ENCODE results near the gene BOLA3.
"Not testable (repeated sequence)": the region's sequence is repeated elsewhere in the genome, so short reads cannot be mapped to it uniquely, and the experiment has no call there.

Gene BOLA3, protein sequence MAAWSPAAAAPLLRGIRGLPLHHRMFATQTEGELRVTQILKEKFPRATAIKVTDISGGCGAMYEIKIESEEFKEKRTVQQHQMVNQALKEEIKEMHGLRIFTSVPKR

DNA sequence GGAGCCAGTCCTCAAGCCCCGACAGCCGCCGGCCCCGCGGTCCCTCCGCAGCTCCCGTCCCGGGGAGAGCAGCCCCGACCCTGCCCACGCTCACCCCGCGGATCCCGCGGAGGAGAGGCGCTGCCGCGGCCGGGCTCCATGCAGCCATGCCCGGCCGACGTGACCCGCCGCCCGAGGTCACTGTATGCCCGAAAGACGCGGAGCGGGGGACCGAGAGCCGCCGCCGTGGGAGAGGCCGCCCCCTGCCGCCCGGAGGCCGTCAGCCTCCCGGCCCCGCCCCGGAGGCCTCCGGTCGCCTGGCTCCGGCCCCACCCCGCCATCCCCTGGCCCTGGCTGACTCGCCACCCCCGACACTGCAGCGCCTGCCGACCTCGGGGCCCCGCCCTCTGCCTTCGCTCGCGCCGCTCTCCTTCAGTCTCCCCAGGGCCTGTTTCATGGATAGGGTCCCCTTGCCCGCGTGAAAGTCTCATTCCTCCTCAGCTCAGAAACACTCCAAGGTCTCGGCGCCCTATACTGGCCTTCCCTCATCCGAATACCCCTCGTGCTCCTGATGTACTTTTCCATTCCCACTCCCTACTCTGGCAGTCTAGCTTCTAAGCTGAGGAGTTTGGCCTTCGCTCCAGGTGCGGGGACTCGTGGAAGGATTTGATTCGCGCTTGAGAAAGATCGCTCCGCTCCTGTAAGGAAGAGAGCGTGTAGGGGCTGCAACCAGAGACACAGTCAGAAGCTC lies at the start of gene BOLA3:
Gene BOLA3 (minus strand): TSS at position 186 of the 730 bp plus-strand sequence. CDS start 38 bp downstream, at position 148.
- peak; percentile 43 to 76 (median 63) for DNase-seq (ENCODE audit: low read depth in 3 of 3, low spot score in 1 of 3)

DNA sequence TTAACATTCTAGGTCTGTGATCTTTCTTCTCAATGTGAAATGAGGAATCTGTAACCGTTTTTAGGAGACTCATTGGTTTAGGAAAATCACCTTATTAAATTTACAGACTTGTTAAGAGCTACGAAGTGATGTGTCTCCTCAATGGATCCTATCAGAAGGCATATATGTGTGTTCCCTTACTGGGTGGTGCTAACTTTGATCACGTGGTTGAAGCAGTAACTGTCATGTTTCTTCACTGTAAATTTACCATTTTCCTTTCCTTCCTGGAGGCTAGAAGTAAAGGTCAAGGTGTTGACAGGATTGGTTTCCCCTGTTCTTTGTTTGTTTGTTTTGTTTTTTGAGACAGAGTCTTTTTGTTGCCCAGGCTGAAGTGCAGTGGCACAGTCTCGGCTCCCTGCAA lies 49.3 kb upstream of the BOLA3 start:
- no peak for DNase-seq (ENCODE audit: low read depth in 3 of 3, low spot score in 1 of 3)

DNA sequence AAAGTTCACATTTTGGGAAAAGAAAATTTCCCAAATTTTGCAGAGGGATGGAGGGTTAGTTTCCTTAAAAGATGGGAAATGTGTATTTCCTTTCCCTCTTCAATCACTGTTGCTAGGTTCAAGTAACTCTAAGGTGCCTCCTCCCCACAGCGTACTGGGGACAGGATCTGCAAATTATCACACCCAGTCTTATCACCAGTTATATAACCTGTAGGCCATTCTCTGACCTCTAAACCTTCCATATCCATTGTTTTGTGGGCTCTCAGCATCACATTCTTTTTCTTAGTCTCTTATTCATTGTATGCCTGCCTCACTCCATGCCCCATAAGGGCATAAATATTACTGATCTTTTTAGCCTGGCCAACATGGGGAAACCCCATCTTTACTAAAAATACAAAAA lies 47.1 kb upstream of the BOLA3 start:
- DNase-seq (ENCODE audit: low read depth in 3 of 3, low spot score in 1 of 3) = no peak

DNA sequence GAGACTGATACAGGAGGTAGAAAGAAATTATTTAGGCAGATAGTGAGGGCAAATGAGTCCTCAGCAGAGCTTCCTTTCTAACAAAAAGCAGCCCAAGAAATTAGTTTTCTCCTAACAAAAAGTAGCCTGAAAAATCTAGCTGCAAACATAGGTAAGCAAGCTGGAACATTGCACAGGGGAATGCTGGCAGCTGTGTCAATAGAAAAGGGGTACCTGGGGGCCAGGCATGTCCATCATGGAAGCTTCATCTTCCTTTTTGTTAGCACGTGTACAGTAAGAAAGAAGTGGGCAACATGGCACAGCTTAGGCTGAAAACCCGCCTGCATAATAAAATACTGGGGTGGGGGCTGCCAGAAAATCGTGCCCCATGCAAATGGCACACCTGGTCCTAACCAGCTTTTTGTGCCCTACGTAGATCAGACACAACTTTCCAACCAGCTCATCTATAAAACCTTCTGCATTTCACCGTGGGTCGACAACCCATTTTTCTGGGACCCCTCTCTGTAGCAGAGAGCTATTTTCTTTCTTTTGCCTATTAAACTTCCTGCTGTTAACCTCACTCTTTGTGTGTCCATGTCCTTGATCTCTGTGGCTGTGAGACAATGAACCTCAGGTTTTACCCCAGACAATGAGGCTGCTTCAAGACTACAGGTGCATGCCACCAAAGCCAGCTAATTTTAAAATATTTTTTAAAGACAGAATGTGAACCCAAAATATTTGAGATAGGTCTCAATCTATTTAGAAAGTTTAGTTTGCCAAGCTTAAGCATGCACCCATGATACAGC lies 44.1 kb upstream of the BOLA3 start:
- no peak for DNase-seq (ENCODE audit: low read depth in 3 of 3, low spot score in 1 of 3)

DNA sequence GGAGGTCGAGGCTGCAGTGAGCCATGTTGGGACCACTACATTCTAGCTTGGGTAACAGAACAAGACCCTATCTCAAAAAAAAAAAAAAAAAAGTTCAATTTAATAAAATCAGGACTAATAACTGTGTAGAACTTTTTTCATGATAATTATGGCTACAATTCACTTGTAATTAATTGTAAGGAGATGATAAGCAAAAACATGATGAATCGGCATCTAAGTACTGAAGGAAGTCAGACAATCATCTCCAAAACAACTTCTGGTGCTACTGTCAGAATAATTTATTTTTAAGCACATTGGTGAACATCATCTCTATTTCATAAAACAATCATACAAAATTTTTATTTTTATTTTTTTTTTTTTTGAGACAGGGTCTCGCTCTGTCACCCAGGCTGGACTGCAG lies 41.0 kb upstream of the BOLA3 start:
- DNase-seq (ENCODE audit: low read depth in 3 of 3, low spot score in 1 of 3) = no peak

DNA sequence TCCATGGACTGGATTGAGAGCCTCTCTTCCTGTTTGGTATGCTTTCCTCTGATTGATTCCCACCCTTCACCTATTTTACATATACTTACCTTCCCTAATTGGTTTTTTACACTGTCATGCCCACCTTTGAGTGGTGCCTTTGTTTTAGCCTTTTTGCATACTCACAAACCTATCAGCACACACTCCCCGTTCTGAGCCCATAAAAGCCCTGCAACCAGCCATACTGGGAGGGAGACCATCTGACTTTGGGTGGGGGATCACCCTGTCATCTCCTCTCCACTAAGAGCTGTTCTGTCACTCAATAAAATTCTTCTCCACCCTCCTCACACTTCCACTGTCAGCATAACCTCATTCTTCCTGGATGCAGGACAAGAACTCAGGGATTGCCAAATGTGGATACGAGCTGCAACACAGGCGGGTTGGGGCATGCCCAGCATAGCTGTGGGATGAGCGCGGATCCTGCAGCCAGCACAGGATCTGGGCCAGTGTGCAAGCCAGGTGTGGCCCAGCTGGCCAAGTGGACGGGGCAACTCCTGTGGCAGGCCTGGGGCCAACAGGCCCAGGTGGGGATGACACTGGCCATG lies 40.4 kb upstream of the BOLA3 start:
- DNase-seq (ENCODE audit: low read depth in 3 of 3, low spot score in 1 of 3) = no peak

DNA sequence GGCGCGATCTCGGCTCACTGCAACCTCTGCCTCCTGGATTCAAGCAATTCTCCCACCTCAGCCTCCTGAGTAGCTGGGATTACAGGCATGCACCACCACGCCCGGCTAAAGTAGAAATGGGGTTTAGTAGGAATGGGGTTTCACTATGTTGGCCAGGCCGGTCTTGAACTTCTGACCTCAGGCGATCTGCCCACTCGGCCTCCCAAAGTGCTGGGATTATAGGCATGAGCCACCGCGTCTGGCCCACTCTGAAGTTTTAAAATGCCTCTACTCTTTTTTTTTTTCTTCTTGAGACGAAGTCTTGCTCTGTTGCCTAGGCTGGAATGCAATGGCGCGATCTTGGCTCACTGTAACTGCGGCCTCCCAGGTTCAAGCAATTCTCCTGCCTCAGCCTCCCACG lies 39.0 kb upstream of the BOLA3 start:
- DNase-seq (ENCODE audit: low read depth in 3 of 3, low spot score in 1 of 3) = not testable (repeated sequence)

DNA sequence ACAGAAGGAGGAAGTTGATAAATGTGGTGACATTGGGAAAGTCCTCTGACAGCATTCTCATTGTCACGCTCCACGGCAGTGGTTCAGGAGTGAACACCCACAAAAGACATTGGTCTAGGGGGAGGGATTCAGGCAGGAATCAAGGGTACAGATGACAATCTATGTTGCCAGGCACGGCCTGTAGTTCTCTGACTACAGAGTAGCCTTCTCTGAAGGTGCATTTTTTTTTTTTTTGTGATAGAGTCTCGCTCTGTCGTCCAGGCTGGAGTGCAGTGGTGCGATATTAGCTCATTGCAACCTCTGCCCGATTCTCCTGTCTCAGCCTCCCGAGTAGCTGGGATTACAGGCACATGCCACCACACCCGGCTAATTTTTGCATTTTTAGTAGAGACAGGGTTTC lies 38.3 kb upstream of the BOLA3 start:
- no peak for DNase-seq (ENCODE audit: low read depth in 3 of 3, low spot score in 1 of 3)

DNA sequence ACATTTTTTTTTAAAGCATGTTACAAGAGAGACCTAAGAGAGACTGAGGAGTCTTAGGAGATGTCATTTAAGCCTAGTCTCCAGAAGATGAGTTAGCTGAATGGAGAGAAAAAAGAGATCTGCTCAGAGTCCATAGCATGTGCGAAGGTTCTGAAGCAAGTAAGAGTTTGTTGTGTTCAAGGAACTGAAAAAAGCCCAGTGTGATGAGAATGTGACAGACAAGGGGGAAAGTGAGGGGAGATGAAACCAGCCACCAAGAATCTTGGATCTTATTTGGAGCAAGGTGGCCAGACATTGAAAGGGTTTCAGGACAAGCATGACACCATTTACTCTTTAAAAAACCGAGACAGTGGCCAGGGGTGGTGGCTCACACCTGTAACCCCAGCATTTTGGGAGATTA lies 36.2 kb upstream of the BOLA3 start:
- DNase-seq (ENCODE audit: low read depth in 3 of 3, low spot score in 1 of 3) = no peak

DNA sequence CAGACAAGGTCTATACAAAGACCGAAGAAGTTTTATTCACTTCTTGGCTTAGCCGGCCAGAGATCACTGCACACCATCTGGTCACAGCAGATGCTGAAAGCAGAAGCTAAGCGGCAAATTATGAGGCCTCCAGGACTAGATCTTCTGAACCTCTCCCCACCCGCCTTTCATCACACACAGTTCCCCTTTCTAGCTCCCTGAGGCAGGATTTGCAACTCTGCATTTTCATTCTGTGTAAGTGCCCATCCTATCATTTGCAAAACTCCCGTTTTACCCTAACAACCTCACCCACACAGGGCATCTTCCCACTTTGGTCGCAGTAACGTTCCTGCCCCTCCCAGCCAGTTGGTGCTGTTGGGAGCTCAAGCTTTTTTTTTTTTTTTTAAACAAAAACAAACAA lies 34.0 kb upstream of the BOLA3 start:
- no peak for DNase-seq (ENCODE audit: low read depth in 3 of 3, low spot score in 1 of 3)

DNA sequence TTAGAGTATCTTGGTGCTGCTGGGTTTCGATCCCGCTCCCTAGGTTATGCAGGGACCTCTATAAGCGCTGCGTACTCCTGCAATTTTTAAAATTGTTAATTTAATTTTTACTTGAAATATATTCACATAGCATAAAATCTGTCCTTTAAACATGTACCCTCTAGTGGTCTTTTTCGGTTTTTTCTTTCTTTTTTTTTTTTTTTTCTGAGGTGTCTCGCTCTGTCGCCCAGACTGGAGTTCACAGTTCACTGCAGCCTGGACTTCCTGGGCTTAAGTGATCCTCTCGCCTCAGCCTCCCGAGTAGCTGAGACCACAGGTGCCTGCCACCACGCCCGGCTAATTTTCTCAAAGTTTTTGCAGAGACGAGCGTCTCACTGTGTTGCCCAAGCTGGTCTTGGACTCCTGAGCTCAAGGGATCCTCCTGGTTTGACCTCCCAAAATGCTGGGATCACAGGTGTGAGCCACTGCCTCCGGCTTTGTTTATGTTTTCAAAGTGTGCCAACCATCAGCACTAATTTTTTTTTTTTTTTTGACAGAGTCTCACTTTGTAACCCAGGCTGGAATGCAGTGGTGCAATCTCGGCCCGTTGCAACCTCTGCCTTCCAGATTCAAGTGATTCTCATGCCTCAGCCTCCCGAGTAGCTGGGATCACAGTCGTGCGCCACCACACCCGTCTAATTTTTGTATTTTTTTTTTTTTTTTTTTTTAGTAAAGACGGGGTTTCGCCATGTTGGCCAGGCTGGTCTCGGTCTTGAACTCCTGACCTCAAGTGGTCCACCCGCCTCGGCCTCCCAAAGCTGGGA lies 31.6 kb upstream of the BOLA3 start:
- DNase-seq (ENCODE audit: low read depth in 3 of 3, low spot score in 1 of 3) = no peak

DNA sequence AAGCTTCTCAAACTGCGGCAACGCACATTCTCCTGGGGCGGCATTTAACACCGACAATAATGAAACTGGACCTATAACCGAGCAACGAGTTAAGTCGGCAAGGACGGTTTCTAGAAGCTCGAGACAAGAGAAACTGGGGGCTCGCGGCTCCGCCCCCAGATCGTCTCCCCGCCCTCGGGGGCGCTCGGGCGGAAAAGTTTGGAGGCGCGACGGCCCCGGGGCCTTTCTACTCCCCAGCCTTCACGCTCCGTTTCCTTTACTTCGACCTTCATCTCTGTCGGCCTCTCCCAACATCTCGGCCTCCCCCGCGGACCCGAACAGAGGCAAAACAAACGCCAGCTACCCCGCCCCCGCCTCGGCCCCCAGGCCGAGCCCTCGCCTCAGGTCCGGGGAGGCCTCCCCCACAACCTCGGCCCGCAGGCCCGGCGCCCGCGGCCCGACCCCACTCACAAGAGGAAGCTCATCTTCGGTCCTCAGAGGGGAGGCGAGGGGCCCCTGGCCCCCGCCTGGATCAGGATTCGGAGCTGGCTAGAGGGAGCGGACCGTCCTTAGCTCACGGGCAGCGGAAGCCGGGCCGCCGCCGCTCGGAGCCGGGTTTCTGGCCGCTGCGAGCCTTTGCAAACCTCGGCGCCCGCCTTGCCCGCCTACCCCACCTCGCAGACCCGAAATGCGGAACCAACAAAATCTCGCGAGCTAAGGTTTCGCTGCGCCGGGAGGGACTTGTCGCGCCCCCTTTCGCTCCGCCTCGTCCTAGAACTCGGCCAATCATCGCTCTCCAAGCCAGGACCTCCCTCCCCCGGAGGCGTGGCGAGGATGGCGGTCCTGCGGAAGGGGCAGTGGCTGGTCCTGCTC lies 30.7 kb upstream of the BOLA3 start, which contains the start of gene MOB1A:
Gene MOB1A (minus strand): TSS at position 669 of the 852 bp plus-strand sequence. CDS start 205 bp downstream, at position 464.
- DNase-seq (ENCODE audit: low read depth in 3 of 3, low spot score in 1 of 3) = peak; percentile 90 to 94 (median 91)

DNA sequence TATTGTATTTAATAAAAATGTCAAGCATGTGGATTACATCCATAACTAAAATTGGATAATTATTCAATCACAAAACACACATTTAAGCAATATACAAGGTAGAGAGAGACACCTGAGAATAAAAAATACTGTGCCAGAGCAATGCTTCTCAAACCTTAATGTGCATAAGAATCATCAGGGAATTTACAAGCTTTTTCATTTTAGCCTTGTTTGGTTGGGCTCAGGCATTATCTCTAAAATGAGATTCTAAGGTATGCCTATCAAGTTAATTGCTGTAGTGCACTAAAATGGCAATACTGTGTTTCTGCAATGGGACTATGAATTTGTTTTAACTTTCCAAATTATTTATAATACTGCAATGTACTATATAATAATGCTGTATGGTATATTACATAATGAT lies 30.0 kb upstream of the BOLA3 start:
- no peak for DNase-seq (ENCODE audit: low read depth in 3 of 3, low spot score in 1 of 3)

DNA sequence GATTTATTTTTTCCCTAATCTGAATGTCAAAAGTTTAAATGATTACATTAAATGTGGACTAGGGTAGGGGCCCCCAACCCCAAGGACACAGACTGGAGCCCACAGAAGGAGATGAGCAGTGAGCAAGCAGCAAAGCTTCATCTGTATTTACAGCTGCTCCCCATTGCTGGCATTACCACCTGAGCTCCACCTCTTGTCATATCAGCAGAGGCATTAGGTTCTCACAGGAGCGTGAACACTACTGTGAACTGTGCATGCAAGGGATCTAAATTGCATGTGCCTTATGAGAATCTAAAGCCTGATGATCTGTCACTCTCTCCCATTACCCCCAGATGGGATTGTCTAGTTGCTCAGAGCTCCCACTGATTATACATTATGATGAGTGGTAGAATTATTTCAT lies 27.2 kb upstream of the BOLA3 start:
- DNase-seq (ENCODE audit: low read depth in 3 of 3, low spot score in 1 of 3) = no peak

DNA sequence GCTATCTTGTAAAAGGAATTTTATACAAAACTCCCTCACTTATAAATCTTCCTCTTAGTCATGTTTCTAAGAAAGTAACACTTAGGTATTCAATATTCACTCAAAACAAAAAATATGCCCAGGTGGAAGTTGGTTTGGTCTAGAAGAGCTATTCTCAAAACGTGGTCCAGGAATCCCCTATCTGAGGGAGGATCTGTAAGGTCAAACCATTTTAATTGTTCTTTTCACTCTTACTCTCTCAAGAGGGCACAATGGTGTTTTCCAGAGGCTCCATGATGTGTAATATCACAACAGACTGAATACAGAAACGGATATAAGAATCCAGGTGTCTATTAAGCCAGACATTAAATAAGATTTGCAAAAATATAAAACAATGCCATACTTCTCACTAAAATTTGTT lies 21.0 kb upstream of the BOLA3 start:
- no peak for DNase-seq (ENCODE audit: low read depth in 3 of 3, low spot score in 1 of 3)

DNA sequence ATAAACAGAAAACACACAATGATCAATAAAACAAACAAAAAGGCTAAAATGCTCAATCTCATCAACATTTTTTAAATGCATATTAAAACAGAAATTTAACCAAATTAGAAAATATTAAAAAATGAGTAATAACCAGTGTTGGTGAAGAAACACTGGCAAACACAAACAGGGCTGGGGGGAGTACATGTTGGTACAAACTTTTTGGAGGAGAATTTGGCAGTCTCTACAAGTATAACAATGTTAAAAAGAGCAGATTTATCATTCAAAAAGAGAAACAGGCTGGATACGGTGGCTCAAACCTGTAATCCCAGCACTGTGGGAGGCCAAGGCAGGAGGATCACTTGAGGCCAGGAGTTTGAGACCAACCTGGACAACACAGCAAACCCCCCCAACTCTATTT lies 17.0 kb upstream of the BOLA3 start:
- no peak for DNase-seq (ENCODE audit: low read depth in 3 of 3, low spot score in 1 of 3)

DNA sequence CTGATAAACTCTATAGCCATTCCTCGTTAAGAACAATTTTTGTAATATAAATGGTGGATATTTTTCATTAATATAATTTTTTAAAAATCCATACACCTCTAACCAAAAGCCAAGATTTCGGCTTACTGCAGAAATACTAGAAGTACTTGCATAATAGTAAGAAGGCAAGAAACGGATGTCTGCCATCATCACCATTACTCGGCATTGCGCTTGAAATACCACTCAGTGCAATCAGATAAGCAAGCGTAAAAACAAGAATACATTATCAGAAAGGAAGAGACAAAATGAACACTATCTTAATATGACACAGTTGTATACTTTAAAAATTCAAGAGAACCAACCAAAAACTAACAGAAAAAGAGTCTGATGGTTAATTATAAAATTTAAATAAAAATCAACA lies 15.2 kb upstream of the BOLA3 start:
- DNase-seq (ENCODE audit: low read depth in 3 of 3, low spot score in 1 of 3) = no peak

DNA sequence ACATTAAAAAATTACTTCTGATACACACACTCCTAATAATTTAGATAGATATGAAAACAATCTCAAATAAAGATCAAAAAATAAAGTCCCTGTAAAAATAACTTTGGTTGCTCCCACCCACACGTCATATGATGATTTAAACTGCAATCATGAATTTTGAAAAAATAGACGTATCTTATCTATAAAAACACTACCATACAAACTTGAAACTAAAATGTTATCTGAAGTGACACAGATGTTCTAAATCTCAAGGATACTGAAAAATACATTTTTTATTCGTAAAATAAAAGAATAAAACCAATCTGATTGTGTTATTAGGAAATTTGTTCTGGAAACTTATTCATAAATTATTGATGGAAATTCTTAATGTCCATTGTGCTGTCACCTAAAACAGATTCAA lies 8.1 kb upstream of the BOLA3 start:
- DNase-seq (ENCODE audit: low read depth in 3 of 3, low spot score in 1 of 3) = no peak

DNA sequence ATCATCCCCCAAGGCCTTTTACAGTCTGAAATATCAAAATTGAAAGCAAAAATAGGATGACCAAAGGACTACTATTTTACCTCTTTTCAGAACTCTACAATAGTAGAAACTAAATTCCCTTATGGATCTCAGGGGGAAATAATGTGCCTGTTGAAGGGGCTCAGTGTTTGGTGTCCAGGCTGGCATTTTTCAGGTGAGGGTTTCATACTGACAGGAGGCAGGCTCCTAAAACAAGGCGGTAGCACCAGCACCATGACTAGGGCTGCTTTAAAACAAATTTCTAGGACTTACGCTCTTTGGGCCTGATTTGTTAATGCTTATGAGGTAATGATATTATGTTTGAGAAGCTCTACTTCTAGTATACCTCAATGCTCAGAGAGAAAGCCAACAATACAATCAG lies 5.2 kb upstream of the BOLA3 start:
- DNase-seq (ENCODE audit: low read depth in 3 of 3, low spot score in 1 of 3) = no peak

Data from stimulated activated CD4-positive, alpha-beta T cell treated with anti-CD3 and anti-CD28 coated beads, TNF-alpha, amount 100 ng/mL, for 1 hour (primary cell).